Endothelial cell of umbilical vein (primary cell): Measurements from ENCODE around the gene NR1D1. TPM values are rescaled to one million over a fixed set of nuclear protein-coding genes. Genes with fewer than 3 reads are reported as not detected.

Experiments used
- BruUV-seq: library from RNA; stranded (reverse); fragments of 400-500 nt; replicated peaks from 2 replicates; lab custom pipeline; 2021; lab: Mats Ljungman, UMichigan
- CTCF ChIA-PET: fragments of 300-600, 350-600 bp; sonication (Branson Sonifier 250); formaldehyde crosslinking; loops from one replicate; lab custom pipeline; 2021; ENCODE audit warnings: antibody characterized with exemption, inconsistent platforms; lab: Charles Lee
- POLR2A ChIA-PET: fragments of 300-600, 350-600 bp; sonication (Branson Sonifier 250); formaldehyde crosslinking; loops from one replicate; lab custom pipeline; 2021; ENCODE audit warnings: antibody characterized with exemption, inconsistent platforms; lab: Charles Lee
- DNase-seq: peaks from one replicate; pipeline ENCODE4 v3.0.0-alpha.2; 2011; ENCODE audit warnings: low read depth, low spot score
- FAIRE-seq: peaks from 2 replicates; lab custom pipeline; 2011; peaks lifted over from hg19 to GRCh38; lab: Jason Lieb, UNC
- H2AFZ ChIP-seq: 2 replicates; pipeline ENCODE4 v1.6.0; 2012; ENCODE audit warnings: low read depth, low read length, control low read depth, inconsistent platforms
- H3K27ac ChIP-seq: 2 replicates; pipeline ENCODE4 v1.5.1; 2011; ENCODE audit warnings: low read depth, mild to moderate bottlenecking, control low read depth, low read length, moderate library complexity; ENCODE audit not compliant: insufficient read depth
- H3K27me3 ChIP-seq, 2 experiments: 2 replicates each; pipeline versions ENCODE4 v1.6.0 to v1.6.1; 2011; ENCODE audit warnings: low read length in 2 of 2, mixed read lengths in 1 of 2; ENCODE audit not compliant: control insufficient read depth in 2 of 2, insufficient read depth in 2 of 2
- H3K36me3 ChIP-seq, 2 experiments: 2 replicates in 1 of 2; 3 replicates in 1 of 2; pipeline ENCODE4 v1.5.1; 2011; ENCODE audit warnings: low read length in 2 of 2, mild to moderate bottlenecking in 1 of 2, moderate library complexity in 1 of 2; ENCODE audit not compliant: control insufficient read depth in 2 of 2, insufficient read depth in 2 of 2; ENCODE audit errors: extremely low read depth in 1 of 2
- H3K4me1 ChIP-seq: 3 replicates; pipeline ENCODE4 v1.5.1; 2011; ENCODE audit warnings: mild to moderate bottlenecking, low read length; ENCODE audit not compliant: control insufficient read depth, insufficient read depth; ENCODE audit errors: extremely low read depth
- H3K4me2 ChIP-seq: 2 replicates; pipeline ENCODE4 v1.6.1; 2011; ENCODE audit warnings: low read length, control low read depth, mixed read lengths; ENCODE audit not compliant: insufficient read depth
- H3K4me3 ChIP-seq, 3 experiments: fragments of 200-600 bp in 1 of 3; sonication (generic), shearing (Covaris generic) in 1 of 3; replicated peaks in 1 of 3; 2 replicates each; pipeline ENCODE4 v1.5.1; 2011 to 2016; ENCODE audit warnings: control low read depth in 3 of 3, low read length in 3 of 3, mild to moderate bottlenecking in 2 of 3, inconsistent platforms in 1 of 3, low read depth in 1 of 3, moderate library complexity in 1 of 3; ENCODE audit not compliant: insufficient read depth in 1 of 3
- H3K79me2 ChIP-seq: 2 replicates; pipeline ENCODE4 v1.6.0; 2012; ENCODE audit warnings: low read length, inconsistent platforms; ENCODE audit not compliant: control insufficient read depth, insufficient read depth
- H3K9ac ChIP-seq: replicated peaks from 2 replicates; pipeline ENCODE3; 2011; ENCODE audit warnings: low read length, control low read depth; ENCODE audit not compliant: insufficient read depth; ENCODE audit errors: extremely low read depth
- H3K9me1 ChIP-seq: replicated peaks from 3 replicates; pipeline ENCODE4 v1.6.0; 2011; ENCODE audit warnings: mild to moderate bottlenecking, low read length; ENCODE audit not compliant: control insufficient read depth, insufficient read depth; ENCODE audit errors: extremely low read depth
- H3K9me3 ChIP-seq: replicated peaks from 2 replicates; pipeline ENCODE4 v1.5.1; 2012; ENCODE audit warnings: low read length, inconsistent platforms; ENCODE audit not compliant: control insufficient read depth, insufficient read depth
- H4K20me1 ChIP-seq: replicated peaks from 2 replicates; pipeline ENCODE3; 2011; ENCODE audit warnings: mild to moderate bottlenecking, low read length; ENCODE audit not compliant: control insufficient read depth, insufficient read depth; ENCODE audit errors: extremely low read depth
- FOS ChIP-seq: IDR thresholded peaks from 2 replicates; pipeline ENCODE4 v1.6.1; 2011; ENCODE audit warnings: mild to moderate bottlenecking, low read length, moderate library complexity, borderline replicate concordance; ENCODE audit not compliant: insufficient read depth
- GATA2 ChIP-seq: IDR thresholded peaks from 2 replicates; pipeline ENCODE4 v1.7.0; 2011; ENCODE audit warnings: low read depth, mild to moderate bottlenecking, moderate library complexity, mixed read lengths, low read length; ENCODE audit not compliant: insufficient read length, insufficient read depth
- JUN ChIP-seq: IDR thresholded peaks from 2 replicates; pipeline ENCODE4 v1.6.1; 2011; ENCODE audit warnings: borderline replicate concordance, low read depth; ENCODE audit not compliant: insufficient read length, insufficient read depth
- MYC ChIP-seq: IDR thresholded peaks from one replicate; pipeline ENCODE4 v1.6.1; 2011; ENCODE audit warnings: mild to moderate bottlenecking, low read depth, low read length
- POLR2AphosphoS5 ChIP-seq: IDR thresholded peaks from 2 replicates; pipeline ENCODE4 v1.6.1; 2012; ENCODE audit warnings: low read depth, mild to moderate bottlenecking, control low read depth, low read length, moderate library complexity; ENCODE audit not compliant: insufficient read depth
- dilution Hi-C: fragments of 300-500 bp; cut with MboI; formaldehyde crosslinking; loops from one replicate; pipeline ENCODE4 v1.15.0; 2019; ENCODE audit warnings: low sequenced_read_pairs; ENCODE audit not compliant: extremely low pct_ligation_motif_present
- intact Hi-C: fragments of 100-400 bp; cut with micrococcal nuclease; formaldehyde crosslinking; loops from one replicate; pipeline ENCODE4 v1.10.0; 2022
- polyA plus RNA-seq, 4 experiments: library from polyadenylated mRNA; depleted of rRNA in 3 of 4; stranded (reverse) in 3 of 4; unstranded in 1 of 4; fragments of >200 nt; gene quantifications; 2 replicates each; pipeline versions ENCODE4 v1.2.1 to v1.2.3, GENCODE V29; 2011 to 2012; ENCODE audit warnings: missing spikeins in 1 of 4
- total RNA-seq: library from RNA; stranded (reverse); gene quantifications from 2 replicates; pipeline ENCODE4 v1.2.3, GENCODE V29; 2021
- TF ChIP-seq, protein P1 (sequence below): IDR thresholded peaks from 2 replicates; pipeline ENCODE4 v1.6.1; 2011; ENCODE audit not compliant: insufficient read depth, insufficient read length
- TF ChIP-seq, protein P2 (sequence below), 2 donors: IDR thresholded peaks; 1 replicate in 1 of 2; 2 replicates in 1 of 2; pipeline ENCODE4 v1.5.1; 2011; ENCODE audit warnings: low read length in 2 of 2, mild to moderate bottlenecking in 2 of 2, moderate library complexity in 2 of 2, control low read depth in 1 of 2, inconsistent platforms in 1 of 2, low read depth in 1 of 2; ENCODE audit not compliant: insufficient read depth in 1 of 2; ENCODE audit errors: extremely low read depth in 1 of 2

Gene NR1D1
- total and polyA plus RNA-seq, 2 donors (not counting 3 experiments of a cell fraction or from before 2014, with no cell fraction given) = 2.5 to 5.2 TPM

DNA sequence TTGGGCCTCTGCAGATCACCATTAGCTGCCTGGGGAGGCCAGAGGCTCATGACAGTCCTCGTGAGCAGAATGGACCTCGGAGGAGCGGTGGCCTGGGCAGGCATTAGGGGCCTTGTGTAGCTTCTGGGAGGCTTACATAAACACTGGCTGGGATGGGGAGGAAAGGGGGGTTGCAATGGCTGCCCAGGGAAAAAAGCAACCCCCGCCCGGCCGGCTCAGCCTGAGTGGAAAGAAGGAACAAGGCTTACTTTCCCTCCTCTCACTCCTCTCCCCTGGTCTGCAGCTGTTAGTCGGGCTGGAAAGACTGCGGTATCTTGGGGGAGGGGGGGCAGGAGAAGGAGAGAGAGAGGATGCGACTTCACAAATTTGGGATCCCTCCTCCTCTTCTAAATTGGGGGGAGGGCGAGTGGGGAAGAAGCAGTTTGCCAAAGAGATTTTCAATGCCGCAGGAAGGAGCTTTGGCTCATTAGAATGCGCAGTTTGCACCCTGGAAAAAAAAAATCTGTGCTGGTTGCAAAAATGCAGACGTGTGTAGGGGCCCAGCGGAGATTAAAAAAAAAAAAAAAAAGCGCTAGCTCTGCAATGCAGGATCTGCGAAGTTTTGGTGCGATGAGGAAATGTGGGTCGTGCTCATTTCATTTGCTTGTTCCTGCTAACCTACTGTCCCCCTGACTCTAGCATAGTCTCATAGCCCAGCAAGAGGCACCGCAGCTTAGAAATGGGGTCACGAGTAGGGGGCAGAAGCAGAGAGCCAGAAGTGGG lies 6.6 kb upstream of the NR1D1 start:
- peak overlapping the region; percentile 45 for H2AFZ ChIP-seq
- ChIA-PET CTCF (no interaction called here), POLR2A (no interaction called here)
- TF ChIP-seq MYC (no peak), GATA2 (no peak), POLR2AphosphoS5 (no peak), FOS (no peak), JUN (no peak)
- TF ChIP-seq, protein P1, sequence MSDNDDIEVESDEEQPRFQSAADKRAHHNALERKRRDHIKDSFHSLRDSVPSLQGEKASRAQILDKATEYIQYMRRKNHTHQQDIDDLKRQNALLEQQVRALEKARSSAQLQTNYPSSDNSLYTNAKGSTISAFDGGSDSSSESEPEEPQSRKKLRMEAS = no peak
- TF ChIP-seq, protein P2, sequence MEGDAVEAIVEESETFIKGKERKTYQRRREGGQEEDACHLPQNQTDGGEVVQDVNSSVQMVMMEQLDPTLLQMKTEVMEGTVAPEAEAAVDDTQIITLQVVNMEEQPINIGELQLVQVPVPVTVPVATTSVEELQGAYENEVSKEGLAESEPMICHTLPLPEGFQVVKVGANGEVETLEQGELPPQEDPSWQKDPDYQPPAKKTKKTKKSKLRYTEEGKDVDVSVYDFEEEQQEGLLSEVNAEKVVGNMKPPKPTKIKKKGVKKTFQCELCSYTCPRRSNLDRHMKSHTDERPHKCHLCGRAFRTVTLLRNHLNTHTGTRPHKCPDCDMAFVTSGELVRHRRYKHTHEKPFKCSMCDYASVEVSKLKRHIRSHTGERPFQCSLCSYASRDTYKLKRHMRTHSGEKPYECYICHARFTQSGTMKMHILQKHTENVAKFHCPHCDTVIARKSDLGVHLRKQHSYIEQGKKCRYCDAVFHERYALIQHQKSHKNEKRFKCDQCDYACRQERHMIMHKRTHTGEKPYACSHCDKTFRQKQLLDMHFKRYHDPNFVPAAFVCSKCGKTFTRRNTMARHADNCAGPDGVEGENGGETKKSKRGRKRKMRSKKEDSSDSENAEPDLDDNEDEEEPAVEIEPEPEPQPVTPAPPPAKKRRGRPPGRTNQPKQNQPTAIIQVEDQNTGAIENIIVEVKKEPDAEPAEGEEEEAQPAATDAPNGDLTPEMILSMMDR (IDR thresholded peaks at IDR 0.05; ENCODE audit: extremely low read depth in 1 of 2, insufficient read depth in 1 of 2, low read depth in 1 of 2, low read length in 2 of 2) = no peak
- intact Hi-C loops (no loop called here), dilution Hi-C loops (no loop called here)
- no peaks in the 10 kb centered on the region for H3K9me3 ChIP-seq
- BruUV-seq = no TSS peak
- DNase-seq = no peak
- no peaks in the 10 kb centered on the region for H3K9me1 ChIP-seq
- no peaks in the 10 kb centered on the region for H3K36me3 ChIP-seq
- H3K27ac ChIP-seq = no peak overlapping the region
- FAIRE-seq = no peak
- H4K20me1 ChIP-seq = no peaks in the 10 kb centered on the region
- peaks cover 49% of the 10 kb centered on the region for H3K4me1 ChIP-seq
- H3K4me2 ChIP-seq = no peak overlapping the region
- H3K27me3 ChIP-seq = no peaks in the 10 kb centered on the region
- H3K4me3 ChIP-seq = no peak overlapping the region
- H3K79me2 ChIP-seq = no peaks in the 10 kb centered on the region
- no peak overlapping the region for H3K9ac ChIP-seq
